ENCODE measurements around the gene IGSF22.
A peak's percentile ranks its signal among the peaks of the same experiment; 100 is the strongest.

The IGSF22 gene

DNA sequence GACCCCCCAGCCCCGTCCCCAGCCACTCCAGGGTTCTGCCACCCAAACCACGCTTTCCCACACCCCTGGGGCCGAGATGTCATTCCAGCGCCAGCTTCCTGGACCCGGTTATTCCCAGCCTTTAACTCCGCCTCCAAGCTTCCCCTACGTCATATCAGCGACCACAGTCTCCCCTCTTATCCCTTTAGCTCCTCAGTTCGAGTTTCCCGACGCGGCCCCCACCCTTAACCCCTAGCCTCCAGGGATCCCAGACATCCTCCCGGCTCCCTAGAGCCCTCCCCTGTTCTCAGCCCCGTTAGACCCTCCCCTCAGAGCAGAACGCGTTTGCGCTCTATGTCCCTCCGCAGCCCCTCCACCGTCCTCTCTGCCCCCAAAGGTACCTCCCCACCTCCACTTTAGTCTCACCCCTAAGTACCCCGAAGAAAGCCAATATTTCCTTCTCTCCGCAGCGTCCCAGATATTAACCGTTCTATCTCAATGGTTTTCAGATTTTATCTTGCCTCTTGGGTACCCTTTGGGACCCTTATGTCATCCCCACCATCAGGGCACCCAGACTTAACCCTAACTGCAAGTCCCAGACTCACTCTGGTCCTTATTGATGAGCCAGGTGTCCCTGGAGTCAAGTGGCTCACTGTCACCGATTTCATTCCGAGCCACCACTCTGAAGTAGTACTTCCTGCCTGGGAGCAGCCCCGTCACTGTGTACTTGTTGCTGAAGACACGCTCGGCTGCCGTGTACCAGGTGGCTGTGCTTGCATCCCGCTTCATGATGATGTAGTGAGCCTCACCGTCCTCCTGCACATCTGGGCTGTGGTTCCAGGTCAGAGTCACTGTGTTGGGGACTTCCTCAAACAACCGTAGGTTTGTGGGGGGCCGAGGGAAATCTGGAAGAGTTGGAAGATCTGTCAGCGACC is 19.4 kb downstream of the IGSF22 start:
- peak; percentile 47 for DNase-seq (ENCODE audit: low read depth)
- H3K4me3 ChIP-seq (ENCODE audit: low read depth, low read length) = peak overlapping the region; percentile 55
- TF ChIP-seq, protein P1, sequence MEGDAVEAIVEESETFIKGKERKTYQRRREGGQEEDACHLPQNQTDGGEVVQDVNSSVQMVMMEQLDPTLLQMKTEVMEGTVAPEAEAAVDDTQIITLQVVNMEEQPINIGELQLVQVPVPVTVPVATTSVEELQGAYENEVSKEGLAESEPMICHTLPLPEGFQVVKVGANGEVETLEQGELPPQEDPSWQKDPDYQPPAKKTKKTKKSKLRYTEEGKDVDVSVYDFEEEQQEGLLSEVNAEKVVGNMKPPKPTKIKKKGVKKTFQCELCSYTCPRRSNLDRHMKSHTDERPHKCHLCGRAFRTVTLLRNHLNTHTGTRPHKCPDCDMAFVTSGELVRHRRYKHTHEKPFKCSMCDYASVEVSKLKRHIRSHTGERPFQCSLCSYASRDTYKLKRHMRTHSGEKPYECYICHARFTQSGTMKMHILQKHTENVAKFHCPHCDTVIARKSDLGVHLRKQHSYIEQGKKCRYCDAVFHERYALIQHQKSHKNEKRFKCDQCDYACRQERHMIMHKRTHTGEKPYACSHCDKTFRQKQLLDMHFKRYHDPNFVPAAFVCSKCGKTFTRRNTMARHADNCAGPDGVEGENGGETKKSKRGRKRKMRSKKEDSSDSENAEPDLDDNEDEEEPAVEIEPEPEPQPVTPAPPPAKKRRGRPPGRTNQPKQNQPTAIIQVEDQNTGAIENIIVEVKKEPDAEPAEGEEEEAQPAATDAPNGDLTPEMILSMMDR (conservative IDR thresholded peaks at IDR 0.05; ENCODE audit: low read depth, low read length) = no peak

DNA sequence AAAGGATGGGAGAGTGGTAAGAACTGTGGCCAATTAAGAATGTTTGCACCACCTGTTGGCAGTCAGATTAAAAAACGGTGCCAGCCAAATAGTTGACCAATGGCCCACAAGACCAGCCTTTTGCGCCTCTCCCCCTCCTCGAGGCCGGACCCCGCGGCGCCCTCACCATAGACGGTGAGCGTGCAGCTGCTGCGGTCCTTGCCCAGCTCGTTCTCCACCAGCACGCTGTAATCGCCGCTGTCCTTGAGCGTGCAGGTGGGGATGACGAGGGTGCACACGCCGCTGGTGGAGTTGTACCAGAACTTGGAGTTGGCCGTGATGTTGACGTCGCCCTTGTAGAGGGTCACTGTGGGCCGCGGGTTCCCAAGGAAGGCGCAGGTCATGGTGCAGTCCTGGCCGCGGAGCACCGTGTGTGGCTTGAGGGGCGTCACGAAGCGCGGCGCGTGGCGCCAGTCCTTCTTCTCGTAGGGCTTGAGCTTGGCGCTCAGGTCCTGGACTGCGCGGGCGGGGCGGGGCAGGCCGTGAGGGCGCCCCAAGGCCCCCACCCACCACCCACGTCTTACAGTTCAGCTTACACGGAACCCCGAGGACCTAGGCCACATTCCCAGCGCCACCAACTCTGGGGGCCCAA is 20.2 kb downstream of the IGSF22 start:
- peak; percentile 9 for DNase-seq (ENCODE audit: low read depth)
- TF ChIP-seq, protein P1 (conservative IDR thresholded peaks at IDR 0.05; ENCODE audit: low read depth, low read length) = no peak
- peak overlapping the region; percentile 55 for H3K4me3 ChIP-seq (ENCODE audit: low read depth, low read length)

DNA sequence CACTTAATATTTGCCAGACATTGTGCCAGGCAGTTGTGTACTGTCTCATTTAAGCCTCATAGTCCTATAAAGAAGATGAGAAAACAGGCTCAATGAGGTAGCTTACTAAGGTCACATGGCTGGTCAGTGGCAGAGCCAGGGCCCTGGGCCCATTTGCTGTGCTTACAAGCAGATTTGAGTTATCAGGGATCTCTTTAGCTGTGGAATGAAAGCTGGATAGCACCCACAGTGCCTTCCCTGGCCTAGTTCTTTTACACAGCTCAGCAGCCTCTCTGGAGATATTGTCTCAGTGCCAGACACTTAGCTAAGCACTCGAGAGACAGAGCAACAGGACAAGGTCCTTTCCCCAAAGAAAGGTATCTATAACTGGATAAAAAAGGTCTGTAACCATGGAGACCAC is 21.3 kb downstream of the IGSF22 start:
- peak; percentile 10 for DNase-seq (ENCODE audit: low read depth)
- no peak overlapping the region for H3K4me3 ChIP-seq (ENCODE audit: low read depth, low read length)
- TF ChIP-seq, protein P1 (conservative IDR thresholded peaks at IDR 0.05; ENCODE audit: low read depth, low read length) = no peak

DNA sequence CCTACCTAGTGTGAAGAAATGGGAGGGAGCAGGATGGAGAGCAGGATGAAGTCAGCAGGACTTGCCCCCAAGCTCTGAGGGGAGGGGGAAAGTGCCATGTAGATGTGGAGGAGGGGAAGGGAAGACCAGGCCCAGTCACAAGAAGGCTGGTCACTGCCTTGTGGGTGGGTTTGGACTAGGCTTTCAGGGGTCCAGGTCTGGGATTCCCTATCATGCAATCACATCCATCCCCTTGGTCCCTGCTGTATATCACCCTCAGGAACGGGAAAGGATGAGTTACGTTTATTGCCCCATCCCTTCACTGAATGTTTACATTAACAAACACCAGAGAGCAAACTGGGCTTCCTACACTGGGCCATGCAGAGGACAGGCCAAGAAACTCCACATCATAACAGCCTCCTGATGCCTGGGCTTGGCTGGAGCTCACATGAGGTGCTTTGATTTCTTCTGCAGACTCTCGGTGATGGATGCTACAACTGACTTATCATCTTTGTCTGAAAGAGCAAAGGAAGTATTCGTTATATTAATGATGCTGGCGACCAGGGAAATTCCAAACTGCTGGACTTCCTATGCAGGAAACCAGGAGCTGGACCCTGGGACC is 21.8 kb downstream of the IGSF22 start:
- TF ChIP-seq, protein P1 (conservative IDR thresholded peaks at IDR 0.05; ENCODE audit: low read depth, low read length) = no peak
- no peak overlapping the region for H3K4me3 ChIP-seq (ENCODE audit: low read depth, low read length)
- DNase-seq (ENCODE audit: low read depth) = no peak

DNA sequence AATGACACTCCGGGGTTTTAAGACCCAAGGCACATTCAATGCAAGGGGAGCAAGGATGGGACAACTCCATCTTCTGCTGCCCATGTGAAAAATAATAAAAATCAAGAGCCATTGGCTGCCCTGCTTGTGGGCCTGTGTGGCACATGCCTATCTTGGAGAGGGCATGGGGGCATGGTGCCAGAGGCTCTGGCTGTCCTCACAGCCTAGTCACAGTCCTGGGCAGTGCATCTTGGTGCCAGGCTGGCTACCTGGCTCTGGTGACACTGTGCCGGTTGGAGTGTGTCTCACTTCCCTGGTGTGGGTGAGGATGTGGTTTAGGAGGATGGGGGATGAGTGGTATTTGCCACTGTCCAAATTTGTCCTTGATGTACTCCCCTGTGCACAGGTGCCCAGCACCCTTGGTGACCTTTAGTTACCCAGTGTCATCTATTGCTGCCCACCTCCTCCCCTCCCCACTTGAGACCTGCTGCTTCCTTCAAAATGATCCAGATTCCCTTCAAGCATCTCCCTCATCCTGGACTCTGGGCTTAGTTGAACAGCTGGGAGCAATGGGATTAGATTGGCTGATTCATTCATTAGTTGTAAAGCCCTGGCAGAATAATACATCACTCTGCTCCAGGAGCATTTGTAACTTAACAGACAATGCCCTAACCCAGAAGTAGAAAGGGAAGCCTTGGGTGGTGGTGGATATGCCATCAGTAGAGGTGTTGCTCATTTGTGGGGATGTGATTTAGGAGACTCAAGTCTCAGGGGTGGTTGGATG is 22.8 kb downstream of the IGSF22 start:
- DNase-seq (ENCODE audit: low read depth) = no peak
- TF ChIP-seq, protein P1 (conservative IDR thresholded peaks at IDR 0.05; ENCODE audit: low read depth, low read length) = no peak
- no peak overlapping the region for H3K4me3 ChIP-seq (ENCODE audit: low read depth, low read length)

DNA sequence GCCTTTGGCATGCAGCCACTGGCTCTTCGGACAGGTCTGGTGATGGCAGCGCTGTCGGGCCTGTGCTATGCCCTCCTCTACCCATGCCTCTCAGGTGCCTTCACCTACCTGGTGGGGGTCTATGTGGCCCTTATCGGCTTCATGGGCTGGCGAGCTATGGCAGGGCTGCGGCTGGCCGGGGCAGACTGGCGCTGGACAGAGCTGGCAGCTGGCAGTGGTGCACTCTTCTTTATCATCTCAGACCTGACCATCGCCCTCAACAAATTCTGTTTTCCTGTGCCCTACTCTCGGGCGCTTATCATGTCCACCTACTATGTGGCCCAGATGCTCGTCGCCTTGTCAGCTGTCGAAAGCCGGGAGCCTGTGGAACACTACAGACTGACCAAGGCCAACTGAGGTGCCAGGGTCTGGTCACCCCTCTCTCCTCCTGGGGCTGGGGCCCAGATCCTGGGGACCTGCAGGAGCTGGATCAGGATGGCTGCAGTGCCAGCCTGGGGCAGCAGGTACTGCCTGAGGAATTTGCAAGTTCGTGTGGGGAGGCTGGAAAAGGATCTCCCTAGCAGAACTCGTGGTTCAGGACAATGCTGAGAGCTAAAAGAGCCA is 24.3 kb downstream of the IGSF22 start:
- DNase-seq (ENCODE audit: low read depth) = no peak
- H3K4me3 ChIP-seq (ENCODE audit: low read depth, low read length) = no peak overlapping the region
- TF ChIP-seq, protein P1 (conservative IDR thresholded peaks at IDR 0.05; ENCODE audit: low read depth, low read length) = no peak

Data from choroid plexus epithelial cell (primary cell).